Activated naive CD8-positive, alpha-beta T cell treated with anti-CD3 and anti-CD28 coated beads, Interleukin-2, amount 50 U/mL, for 24 hours (primary cell): ENCODE data around the gene PGP.
"Not testable (repeated sequence)": the region's sequence is repeated elsewhere in the genome, so short reads cannot be mapped to it uniquely, and the experiment has no call there.

Source experiments
- ATAC-seq: fragments of 150-1000 bp; cut with Tn5 transposase; one replicate; pipeline ENCODE4 v1.10.0; 2021
- DNase-seq: peaks from one replicate; pipeline ENCODE4 v3.0.0; 2021
- H3K27ac Mint-ChIP-seq: one replicate; pipeline ENCODE4 v1.8.0; 2021; ENCODE audit warnings: mild to moderate bottlenecking, mixed read lengths
- H3K27me3 Mint-ChIP-seq: one replicate; pipeline ENCODE4 v1.8.0; 2021; ENCODE audit warnings: mixed read lengths
- H3K36me3 Mint-ChIP-seq: one replicate; pipeline ENCODE4 v1.8.0; 2021; ENCODE audit warnings: low read depth, mixed read lengths
- H3K4me1 Mint-ChIP-seq: one replicate; pipeline ENCODE4 v1.8.0; 2021; ENCODE audit warnings: mixed read lengths
- H3K4me3 Mint-ChIP-seq: one replicate; pipeline ENCODE4 v1.8.0; 2021; ENCODE audit warnings: mild to moderate bottlenecking, moderate library complexity, mixed read lengths
- H3K9me3 Mint-ChIP-seq: one replicate; pipeline ENCODE4 v1.8.0; 2021; ENCODE audit warnings: mixed read lengths

Gene PGP, protein sequence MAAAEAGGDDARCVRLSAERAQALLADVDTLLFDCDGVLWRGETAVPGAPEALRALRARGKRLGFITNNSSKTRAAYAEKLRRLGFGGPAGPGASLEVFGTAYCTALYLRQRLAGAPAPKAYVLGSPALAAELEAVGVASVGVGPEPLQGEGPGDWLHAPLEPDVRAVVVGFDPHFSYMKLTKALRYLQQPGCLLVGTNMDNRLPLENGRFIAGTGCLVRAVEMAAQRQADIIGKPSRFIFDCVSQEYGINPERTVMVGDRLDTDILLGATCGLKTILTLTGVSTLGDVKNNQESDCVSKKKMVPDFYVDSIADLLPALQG

DNA sequence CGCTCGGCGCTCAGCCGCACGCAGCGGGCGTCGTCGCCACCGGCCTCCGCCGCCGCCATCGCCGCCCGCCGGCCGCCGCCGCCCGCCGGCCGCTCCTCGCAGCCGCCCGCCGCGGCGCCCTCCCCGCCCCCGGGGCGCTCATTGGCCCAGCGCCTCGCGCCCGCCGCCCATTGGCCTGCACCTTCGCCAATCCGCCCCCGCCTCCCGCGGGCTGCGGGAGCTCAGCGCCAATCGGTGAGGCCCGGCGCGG, at the start of gene PGP:
Gene PGP, minus strand, starts transcription at position 122 of the 250 bp plus-strand sequence. Its CDS starts 63 bp downstream, at position 59.
- Mint-ChIP-seq H3K9me3 (no peaks in the 10 kb centered on the region), H3K4me3 (peak within 1 kb of the TSS; percentile 88), H3K27ac (peak within 1 kb of the TSS; percentile 93), H3K36me3 (peaks cover 21% of the 10 kb centered on the region), H3K27me3 (no peaks in the 10 kb centered on the region), H3K4me1 (peaks cover 24% of the 10 kb centered on the region)
- DNase-seq: no peak
- ATAC-seq: no peak

DNA sequence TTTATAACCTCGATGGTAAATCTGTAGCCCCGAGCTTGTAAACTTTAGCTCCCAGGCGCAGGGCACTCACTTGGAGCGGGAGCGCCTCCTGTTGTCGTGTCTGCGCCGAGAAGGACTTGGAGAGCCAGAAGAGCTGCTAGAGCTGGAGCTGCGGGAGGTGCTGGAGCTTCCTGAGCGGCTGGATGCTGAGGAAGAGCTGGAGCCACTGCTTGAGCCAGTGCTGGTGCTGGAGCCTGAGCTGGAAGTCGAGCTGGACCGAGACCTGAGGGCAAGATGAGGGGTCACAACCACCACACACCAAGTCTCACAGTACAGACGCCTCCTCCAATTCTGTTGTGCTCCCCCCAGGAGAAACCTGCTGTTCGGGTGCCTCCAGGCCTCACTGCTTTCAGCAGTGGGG, 48.4 kb upstream of the PGP start:
- H3K27ac Mint-ChIP-seq: peak overlapping the region; percentile 31
- H3K36me3 Mint-ChIP-seq: peaks cover 67% of the 10 kb centered on the region
- not testable (repeated sequence) for H3K4me3 Mint-ChIP-seq, ATAC-seq, DNase-seq, H3K9me3 Mint-ChIP-seq, H3K27me3 Mint-ChIP-seq
- peaks cover 35% of the 10 kb centered on the region for H3K4me1 Mint-ChIP-seq

DNA sequence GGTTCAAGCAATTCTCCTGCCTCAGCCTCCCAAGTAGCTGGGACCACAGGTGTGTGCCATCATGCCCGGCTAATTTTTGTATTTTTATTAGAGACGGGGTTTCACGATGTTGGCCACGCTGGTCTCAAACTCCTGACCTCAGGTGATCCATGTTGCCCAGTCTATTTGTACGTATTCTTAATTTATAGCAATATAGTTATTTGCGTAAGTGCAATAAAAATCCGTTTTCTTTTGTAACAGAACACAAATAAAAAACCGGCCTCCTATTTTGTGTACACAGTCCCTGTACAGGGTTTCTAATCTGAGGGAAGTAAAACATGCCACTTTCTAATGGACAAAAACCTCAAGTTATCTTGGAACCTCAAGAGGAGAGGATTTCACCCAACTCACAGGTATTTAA, 45.6 kb upstream of the PGP start:
- Mint-ChIP-seq H3K4me3 (no peak overlapping the region), H3K36me3 (peaks cover 73% of the 10 kb centered on the region), H3K9me3 (no peaks in the 10 kb centered on the region), H3K4me1 (peaks cover 16% of the 10 kb centered on the region), H3K27me3 (no peaks in the 10 kb centered on the region), H3K27ac (no peak overlapping the region)
- ATAC-seq (no peak), DNase-seq (no peak)

DNA sequence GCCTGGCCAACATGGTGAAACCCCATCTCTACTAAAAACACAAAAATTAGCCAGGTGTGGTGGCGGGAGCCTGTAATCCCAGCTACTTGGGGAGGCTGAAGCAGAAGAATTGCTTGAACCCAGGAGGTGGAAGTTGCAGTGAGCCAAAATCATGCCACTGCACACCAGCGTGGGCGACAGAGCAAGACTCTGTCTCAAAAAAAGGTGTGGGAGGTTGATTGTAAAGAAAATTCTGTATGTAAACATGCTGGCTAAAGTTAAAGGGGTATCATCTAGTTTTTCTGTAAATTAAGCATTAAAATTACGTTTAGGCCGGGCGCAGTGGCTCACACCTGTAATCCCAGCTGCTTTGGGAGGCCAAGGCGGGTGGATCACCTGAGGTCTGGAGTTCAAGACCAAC, 43.9 kb upstream of the PGP start:
- not testable (repeated sequence) for H3K4me3 Mint-ChIP-seq, H3K27me3 Mint-ChIP-seq, H3K4me1 Mint-ChIP-seq

DNA sequence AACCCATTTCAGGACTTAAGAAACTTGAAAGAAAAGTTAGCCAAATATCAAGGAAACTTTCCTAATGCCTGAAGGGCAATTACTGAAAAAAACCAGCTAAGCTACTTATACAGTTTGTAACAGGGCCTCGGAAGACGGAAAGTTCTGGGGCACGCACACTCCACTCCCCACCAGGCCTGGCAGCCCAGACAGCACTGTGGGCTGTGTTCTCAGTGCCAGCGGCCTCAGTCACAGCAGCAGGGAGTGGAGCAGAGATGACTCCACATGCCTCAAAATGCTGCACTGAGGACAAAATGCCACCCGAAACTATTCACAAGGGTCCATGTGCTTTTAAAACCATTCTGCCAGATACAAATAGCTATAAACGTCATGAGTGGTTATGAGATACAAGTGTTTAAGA, 43.1 kb upstream of the PGP start:
- DNase-seq (no peak), ATAC-seq (no peak)
- Mint-ChIP-seq H3K27ac (no peak overlapping the region), H3K9me3 (no peaks in the 10 kb centered on the region), H3K4me3 (no peak overlapping the region), H3K36me3 (peaks cover 72% of the 10 kb centered on the region), H3K27me3 (no peaks in the 10 kb centered on the region), H3K4me1 (peaks cover 3% of the 10 kb centered on the region)

More for the DNA sequence above, 43.9 kb upstream of the PGP start:
- ATAC-seq, H3K9me3 Mint-ChIP-seq, H3K27ac Mint-ChIP-seq, DNase-seq: not testable (repeated sequence)
- H3K36me3 Mint-ChIP-seq: peaks cover 68% of the 10 kb centered on the region

DNA sequence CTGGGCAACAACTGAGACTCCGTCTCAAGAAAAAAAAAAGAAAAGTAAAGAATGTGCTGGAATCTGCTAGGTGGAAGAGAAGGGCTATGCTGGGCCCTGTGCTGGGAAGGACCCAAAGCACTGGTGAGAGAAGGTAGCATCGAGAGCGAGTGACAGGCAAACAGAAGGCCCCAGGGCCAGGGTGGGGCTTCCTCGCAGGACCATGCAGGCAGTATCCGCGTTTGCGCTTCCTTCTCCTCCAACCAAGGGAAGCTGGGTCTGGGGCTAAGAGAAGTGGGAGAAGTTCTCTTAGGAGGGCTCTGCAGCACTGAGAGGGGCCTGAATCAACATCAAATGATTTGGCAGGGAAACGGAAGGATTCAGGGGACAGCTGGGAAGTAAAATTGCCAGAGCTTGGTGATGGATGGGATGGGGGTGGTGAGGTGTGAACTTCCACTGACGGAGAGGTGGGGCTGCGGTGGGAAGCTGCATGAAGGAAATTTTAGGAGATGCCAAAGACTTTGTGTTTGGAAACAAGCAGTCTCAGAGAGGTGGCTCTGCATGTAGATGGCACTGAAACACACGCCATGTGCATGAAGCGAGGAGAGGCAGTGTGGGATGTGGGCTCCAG, 42.0 kb upstream of the PGP start:
- Mint-ChIP-seq H3K9me3 (no peaks in the 10 kb centered on the region), H3K4me3 (no peak overlapping the region), H3K36me3 (peaks cover 65% of the 10 kb centered on the region), H3K4me1 (peaks cover 7% of the 10 kb centered on the region), H3K27ac (peak overlapping the region; percentile 27), H3K27me3 (no peaks in the 10 kb centered on the region)
- DNase-seq (no peak), ATAC-seq (no peak)

DNA sequence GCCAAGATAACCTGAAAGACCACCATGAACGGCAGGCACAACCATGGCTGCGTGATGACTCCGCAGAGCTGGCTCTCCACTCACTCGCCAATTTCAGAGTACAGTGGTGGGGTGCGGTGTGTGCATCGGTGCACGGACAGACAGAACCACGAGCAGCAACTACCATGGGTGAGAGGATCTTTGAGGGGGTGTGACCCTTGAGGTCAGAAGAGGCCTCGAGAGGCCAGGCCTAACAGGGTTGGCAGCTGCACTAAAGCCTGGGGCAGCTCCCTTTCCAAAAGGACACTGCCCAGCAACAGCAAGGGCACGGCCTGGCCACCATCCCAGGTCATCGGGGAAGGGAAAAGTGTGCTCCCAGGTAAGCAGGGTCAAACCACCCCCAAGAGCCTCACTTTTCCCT, 38.7 kb upstream of the PGP start:
- H3K27me3 Mint-ChIP-seq: no peaks in the 10 kb centered on the region
- DNase-seq: no peak
- no peak overlapping the region for H3K27ac Mint-ChIP-seq
- H3K4me3 Mint-ChIP-seq: peak overlapping the region; percentile 32
- H3K4me1 Mint-ChIP-seq: peaks cover 15% of the 10 kb centered on the region
- peaks cover 51% of the 10 kb centered on the region for H3K36me3 Mint-ChIP-seq
- ATAC-seq: no peak
- H3K9me3 Mint-ChIP-seq: no peaks in the 10 kb centered on the region

DNA sequence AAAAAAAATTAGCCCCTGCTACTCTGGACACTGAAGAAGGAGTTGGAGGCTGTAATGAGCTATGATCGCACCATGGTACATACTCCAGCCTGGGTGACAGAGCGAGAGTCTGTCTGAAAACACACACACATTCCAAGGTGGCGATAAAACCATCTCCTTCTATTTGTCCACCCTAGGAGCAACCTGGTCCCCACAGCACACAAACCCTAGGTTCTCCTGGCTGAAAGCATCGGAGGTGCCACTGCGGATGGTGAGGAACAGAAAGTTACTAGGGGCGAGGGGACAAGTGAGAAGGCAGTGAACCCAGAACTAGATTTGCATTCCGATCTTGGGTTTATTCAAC, 38.1 kb upstream of the PGP start:
- H3K4me1 Mint-ChIP-seq: peaks cover 15% of the 10 kb centered on the region
- H3K27me3 Mint-ChIP-seq: no peaks in the 10 kb centered on the region
- no peak for DNase-seq
- H3K9me3 Mint-ChIP-seq: no peaks in the 10 kb centered on the region
- H3K36me3 Mint-ChIP-seq: peaks cover 45% of the 10 kb centered on the region
- no peak overlapping the region for H3K4me3 Mint-ChIP-seq
- H3K27ac Mint-ChIP-seq: no peak overlapping the region
- no peak for ATAC-seq

DNA sequence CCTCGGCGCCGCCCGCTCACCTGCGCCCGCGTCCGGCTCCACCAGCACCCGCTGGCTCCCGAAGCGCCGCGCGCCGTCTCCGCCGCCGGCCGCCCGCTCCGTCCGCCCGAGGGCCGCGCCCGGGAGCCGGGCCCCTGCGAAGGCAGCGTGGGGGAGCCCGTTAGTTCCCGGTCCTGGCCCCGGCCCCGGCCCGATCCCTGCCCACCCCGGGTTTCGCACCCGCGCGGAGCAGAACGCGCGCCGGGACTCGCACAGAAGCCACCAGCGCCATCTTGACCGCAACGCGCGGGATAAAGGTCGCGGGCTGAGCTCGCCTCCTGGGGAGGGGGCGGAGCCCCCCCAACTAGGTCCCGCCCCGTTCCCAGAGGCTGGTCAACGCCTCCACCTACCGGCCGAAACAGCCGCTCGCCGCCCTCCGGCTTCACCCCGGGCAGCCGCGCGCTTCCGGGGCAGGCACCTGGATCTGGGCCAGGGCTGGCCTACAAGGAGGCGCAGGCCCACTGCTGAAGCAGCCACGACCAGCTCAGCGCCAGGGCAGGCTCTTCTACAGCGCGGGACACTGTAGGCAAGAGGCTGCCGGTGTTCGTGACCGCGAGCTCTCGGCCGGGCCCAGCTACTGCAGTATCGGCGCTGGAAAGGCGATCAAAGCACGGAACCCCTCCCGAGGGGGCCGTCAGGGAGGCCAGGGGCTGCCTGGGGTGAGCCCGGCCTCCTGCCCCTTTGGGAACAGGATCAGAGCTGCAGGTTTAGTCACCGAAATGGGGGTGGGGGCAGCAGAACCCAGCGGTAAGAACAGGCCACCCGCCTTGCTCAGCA, 36.9 kb upstream of the PGP start, which contains the start of gene ECI1:
Gene ECI1, minus strand, starts transcription at position 292 of the 816 bp plus-strand sequence. Its CDS starts 21 bp downstream, at position 271.
- DNase-seq (peak; percentile 92), ATAC-seq (peak; percentile 88)

DNA sequence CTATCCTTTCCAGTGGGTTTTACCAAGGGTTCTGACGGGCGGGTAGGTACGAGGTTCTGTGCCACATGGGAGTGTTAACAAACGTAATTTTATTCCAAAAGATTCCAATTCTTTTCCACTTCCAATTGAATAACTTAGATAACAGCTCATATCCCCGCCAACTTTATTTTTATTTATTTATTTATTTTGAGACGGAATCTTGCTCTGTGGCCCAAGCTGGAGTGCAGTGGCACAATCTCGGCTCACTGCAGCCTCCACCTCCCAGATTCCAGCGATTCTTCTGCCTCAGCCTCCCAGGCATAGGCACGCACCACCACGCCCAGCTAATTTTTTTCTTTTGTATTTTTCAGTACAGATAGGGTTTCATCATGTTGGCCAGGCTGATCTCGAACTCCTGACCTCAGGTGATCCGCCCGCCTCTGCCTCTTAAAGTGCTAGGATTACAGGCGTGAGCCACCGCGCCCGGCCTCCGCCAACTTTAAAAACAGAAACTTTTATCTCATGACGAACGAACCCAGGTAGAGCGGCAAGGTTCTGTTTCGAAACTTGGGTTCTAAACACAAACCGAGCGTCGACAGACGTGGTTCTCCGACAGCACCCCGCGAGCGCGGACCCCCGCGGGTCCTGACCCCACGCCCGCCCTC, 36.1 kb upstream of the PGP start:
- ATAC-seq (no peak), DNase-seq (peak; percentile 44)
- peak overlapping the region; percentile 88 for H3K27ac Mint-ChIP-seq
- peaks cover 13% of the 10 kb centered on the region for H3K4me1 Mint-ChIP-seq
- H3K27me3 Mint-ChIP-seq: no peaks in the 10 kb centered on the region
- H3K9me3 Mint-ChIP-seq: no peaks in the 10 kb centered on the region
- H3K36me3 Mint-ChIP-seq: peaks cover 27% of the 10 kb centered on the region
- H3K4me3 Mint-ChIP-seq: peak overlapping the region; percentile 87

More for the DNA sequence above, 36.9 kb upstream of the PGP start, which contains the start of gene ECI1:
- no peaks in the 10 kb centered on the region for H3K27me3 Mint-ChIP-seq
- peaks cover 15% of the 10 kb centered on the region for H3K4me1 Mint-ChIP-seq
- H3K27ac Mint-ChIP-seq: peak within 1 kb of the TSS; percentile 88
- H3K4me3 Mint-ChIP-seq: peak within 1 kb of the TSS; percentile 87
- H3K36me3 Mint-ChIP-seq: peaks cover 34% of the 10 kb centered on the region
- H3K9me3 Mint-ChIP-seq: no peaks in the 10 kb centered on the region

DNA sequence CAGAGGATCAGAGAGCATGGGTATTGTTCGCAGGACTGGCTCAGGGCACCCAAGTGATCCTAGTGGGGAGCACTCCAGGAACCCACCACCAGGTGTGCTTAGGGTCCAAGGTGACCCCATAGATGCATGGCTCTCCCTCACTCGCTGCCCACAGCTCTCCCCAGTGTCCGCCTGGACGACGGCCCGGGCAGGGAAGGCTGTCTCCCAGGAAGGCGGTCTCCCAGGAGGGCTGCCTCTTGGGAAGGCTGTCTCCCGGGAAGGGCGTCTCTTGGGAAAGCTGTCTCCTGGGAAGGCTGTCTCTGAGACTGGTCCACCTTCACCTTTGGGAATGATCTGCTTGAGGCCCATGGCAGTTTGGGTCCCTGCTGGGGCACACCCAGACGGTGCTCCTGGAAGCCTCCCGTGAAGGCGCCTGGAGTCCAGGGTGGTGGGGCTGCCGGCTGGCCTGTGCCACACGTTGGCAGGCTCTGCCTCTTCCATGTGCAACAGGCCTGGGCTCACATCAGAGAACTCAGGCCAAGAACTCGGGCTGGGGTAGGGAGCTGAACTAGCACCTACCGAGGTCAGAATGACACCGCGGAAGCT, 31.8 kb upstream of the PGP start:
- no peak overlapping the region for H3K27ac Mint-ChIP-seq
- no peaks in the 10 kb centered on the region for H3K9me3 Mint-ChIP-seq
- peaks cover 8% of the 10 kb centered on the region for H3K4me1 Mint-ChIP-seq
- no peak for DNase-seq
- H3K27me3 Mint-ChIP-seq: no peaks in the 10 kb centered on the region
- no peak for ATAC-seq
- H3K36me3 Mint-ChIP-seq: peaks cover 8% of the 10 kb centered on the region
- H3K4me3 Mint-ChIP-seq: no peak overlapping the region

DNA sequence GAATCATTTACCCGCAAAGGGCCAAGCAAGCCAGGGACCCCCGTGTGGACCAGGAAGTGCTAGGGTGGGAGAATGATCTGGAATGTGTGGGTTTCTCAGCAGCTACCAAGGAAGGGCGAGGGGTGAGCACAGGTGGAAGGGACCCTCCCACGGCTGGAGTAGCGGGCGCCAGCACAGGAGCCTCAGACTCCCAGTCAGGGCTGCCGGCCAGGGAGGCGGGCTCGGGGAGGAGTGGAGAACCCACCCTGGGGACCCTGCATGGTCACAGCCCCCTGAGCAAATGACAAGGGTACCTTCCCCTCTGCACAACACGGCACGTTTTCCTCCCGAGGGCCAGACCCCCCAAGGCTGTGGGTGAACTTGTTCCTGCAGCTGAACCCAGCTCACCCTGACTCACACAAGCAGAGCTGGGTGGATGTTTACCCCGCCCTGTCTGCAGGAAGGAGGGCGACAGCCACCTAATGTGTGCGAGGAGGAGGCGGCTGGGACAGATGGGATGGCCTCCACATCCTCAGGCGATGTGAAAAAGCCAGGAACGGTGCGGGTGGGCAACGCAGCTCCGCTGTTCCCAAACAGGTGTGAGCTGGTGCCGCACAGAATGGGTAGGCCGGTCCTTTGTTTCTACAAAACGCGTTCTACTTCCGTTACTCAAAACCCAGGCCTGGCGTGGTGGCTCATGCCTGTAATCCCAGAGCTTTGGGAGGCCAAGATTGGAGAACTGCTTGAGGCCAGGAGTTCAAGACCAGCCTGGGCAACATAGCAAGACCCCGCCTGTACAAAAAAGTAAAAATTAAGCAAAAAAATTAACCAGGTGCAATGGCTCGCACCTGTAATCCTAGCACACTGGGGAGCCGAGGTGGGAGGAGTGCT, 30.5 kb upstream of the PGP start:
- DNase-seq: no peak
- Mint-ChIP-seq H3K27me3 (no peaks in the 10 kb centered on the region), H3K27ac (no peak overlapping the region), H3K4me3 (no peak overlapping the region), H3K4me1 (peaks cover 2% of the 10 kb centered on the region), H3K9me3 (no peaks in the 10 kb centered on the region), H3K36me3 (peaks cover 8% of the 10 kb centered on the region)
- ATAC-seq: no peak

DNA sequence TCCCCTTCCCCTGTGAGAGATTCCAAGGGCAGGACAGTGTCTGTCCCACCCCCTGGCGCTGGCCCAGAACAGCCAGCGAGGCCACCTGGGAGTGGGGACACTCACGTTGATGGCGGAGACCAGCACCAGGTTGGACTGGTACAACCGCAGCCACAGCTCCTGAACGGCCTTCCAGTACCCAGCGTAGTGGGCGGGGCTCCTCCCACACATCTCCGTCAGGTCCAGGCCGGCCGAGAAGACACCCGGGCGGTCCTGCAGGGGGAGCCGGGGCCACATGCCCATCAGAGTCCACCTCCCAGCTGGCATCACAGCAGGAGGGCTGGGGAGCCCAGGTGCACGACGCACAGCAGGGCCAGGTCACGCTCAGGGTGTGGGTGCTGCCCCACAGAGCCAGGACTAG, 29.7 kb upstream of the PGP start:
- Mint-ChIP-seq H3K4me3 (no peak overlapping the region), H3K9me3 (no peaks in the 10 kb centered on the region), H3K27me3 (no peaks in the 10 kb centered on the region), H3K27ac (no peak overlapping the region), H3K4me1 (no peaks in the 10 kb centered on the region), H3K36me3 (peaks cover 6% of the 10 kb centered on the region)
- ATAC-seq (no peak), DNase-seq (no peak)

DNA sequence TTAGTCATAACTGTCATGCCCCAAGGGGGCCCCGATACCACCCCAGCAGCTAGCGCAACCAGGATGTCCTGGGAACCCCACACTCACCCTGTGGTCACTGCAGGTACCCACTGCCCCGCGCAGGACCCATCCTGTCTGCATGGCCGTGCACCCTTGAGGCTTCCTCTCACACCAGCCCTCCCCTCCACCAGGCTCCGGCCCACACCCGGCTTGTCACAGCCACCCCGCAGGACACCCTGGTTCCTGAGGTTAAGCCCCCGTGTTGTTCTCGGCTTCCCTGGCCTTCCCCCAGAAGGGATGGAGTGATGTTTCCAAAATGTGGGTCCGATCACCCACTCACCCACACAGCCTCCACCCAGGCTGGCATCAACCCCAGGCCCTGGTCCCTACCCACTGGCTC, 29.1 kb upstream of the PGP start:
- H3K27ac Mint-ChIP-seq: no peak overlapping the region
- H3K4me3 Mint-ChIP-seq: no peak overlapping the region
- no peak for DNase-seq
- H3K27me3 Mint-ChIP-seq: no peaks in the 10 kb centered on the region
- peaks cover 6% of the 10 kb centered on the region for H3K36me3 Mint-ChIP-seq
- no peaks in the 10 kb centered on the region for H3K4me1 Mint-ChIP-seq
- no peak for ATAC-seq
- no peaks in the 10 kb centered on the region for H3K9me3 Mint-ChIP-seq
